Astrocyte (in vitro differentiated cells and primary cell): ENCODE data around the gene PCDHB11. TPM values are rescaled to one million over a fixed set of nuclear protein-coding genes. Genes with fewer than 3 reads are reported as not detected.
"Not testable (repeated sequence)": the region's sequence is repeated elsewhere in the genome, so short reads cannot be mapped to it uniquely, and the experiment has no call there.

ENCODE experiments used
- DNase-seq: peaks from one replicate; pipeline ENCODE4 v3.0.0-alpha.2; 2010; ENCODE audit warnings: low read depth
- FAIRE-seq: peaks from 2 replicates; lab custom pipeline; 2011; peaks lifted over from hg19 to GRCh38; lab: Jason Lieb, UNC
- H2AFZ ChIP-seq: 2 replicates; pipeline ENCODE4 v1.6.0; 2012; ENCODE audit warnings: low read depth, low read length, inconsistent platforms
- H3K27ac ChIP-seq: 2 replicates; pipeline ENCODE4 v1.5.1; 2011; ENCODE audit warnings: low read depth, low read length, inconsistent platforms
- H3K27me3 ChIP-seq: 2 replicates; pipeline ENCODE4 v1.6.0; 2011; ENCODE audit warnings: low read length, inconsistent platforms; ENCODE audit not compliant: insufficient read depth
- H3K36me3 ChIP-seq: 2 replicates; pipeline ENCODE4 v1.5.1; 2011; ENCODE audit warnings: low read length, inconsistent platforms; ENCODE audit not compliant: insufficient read depth
- H3K4me1 ChIP-seq: 2 replicates; pipeline ENCODE4 v1.5.1; 2011; ENCODE audit warnings: low read length, inconsistent platforms; ENCODE audit not compliant: insufficient read depth
- H3K4me2 ChIP-seq: 2 replicates; pipeline ENCODE4 v1.6.0; 2012; ENCODE audit warnings: low read length, inconsistent platforms
- H3K4me3 ChIP-seq: 2 replicates; pipeline ENCODE4 v1.5.1; 2011; ENCODE audit warnings: low read depth, mild to moderate bottlenecking, low read length, inconsistent platforms; ENCODE audit not compliant: insufficient read depth
- H3K79me2 ChIP-seq: 2 replicates; pipeline ENCODE4 v1.6.0; 2012; ENCODE audit warnings: mild to moderate bottlenecking, low read length, inconsistent platforms; ENCODE audit not compliant: insufficient read depth
- H3K9ac ChIP-seq: 2 replicates; pipeline ENCODE4 v1.6.0; 2012; ENCODE audit warnings: mild to moderate bottlenecking, low read length, inconsistent platforms
- H3K9me3 ChIP-seq: 2 replicates; pipeline ENCODE4 v1.5.1; 2012; ENCODE audit warnings: low read depth, mild to moderate bottlenecking, low read length, inconsistent platforms; ENCODE audit not compliant: insufficient read depth
- H4K20me1 ChIP-seq: 2 replicates; pipeline ENCODE4 v1.6.0; 2012; ENCODE audit warnings: low read length, inconsistent platforms; ENCODE audit not compliant: insufficient read depth
- H3K27ac Mint-ChIP-seq: one replicate; pipeline ENCODE4 v1.8.0; 2021; ENCODE audit warnings: mild to moderate bottlenecking, mixed read lengths; ENCODE audit not compliant: unreplicated experiment
- H3K27me3 Mint-ChIP-seq: one replicate; pipeline ENCODE4 v1.8.0; 2021; ENCODE audit warnings: low read depth, mixed read lengths; ENCODE audit not compliant: unreplicated experiment
- H3K36me3 Mint-ChIP-seq: one replicate; pipeline ENCODE4 v1.8.0; 2021; ENCODE audit warnings: low read depth, mixed read lengths; ENCODE audit not compliant: unreplicated experiment
- H3K4me1 Mint-ChIP-seq: one replicate; pipeline ENCODE4 v1.8.0; 2021; ENCODE audit warnings: low read depth, mixed read lengths; ENCODE audit not compliant: unreplicated experiment
- H3K4me3 Mint-ChIP-seq: one replicate; pipeline ENCODE4 v1.8.0; 2021; ENCODE audit warnings: mild to moderate bottlenecking, moderate library complexity, mixed read lengths; ENCODE audit not compliant: unreplicated experiment
- H3K9me3 Mint-ChIP-seq: one replicate; pipeline ENCODE4 v1.8.0; 2021; ENCODE audit warnings: mild to moderate bottlenecking, mixed read lengths; ENCODE audit not compliant: unreplicated experiment
- EZH2 ChIP-seq: IDR thresholded peaks from 2 replicates; pipeline ENCODE4 v1.6.1; 2012; ENCODE audit warnings: mild to moderate bottlenecking, low read length, inconsistent platforms; ENCODE audit not compliant: insufficient read depth
- total RNA-seq: library from RNA; stranded (reverse); gene quantifications from 2 replicates; pipeline ENCODE4 v1.2.1, GENCODE V29; 2021
- TF ChIP-seq, protein P1 (sequence below): IDR thresholded peaks from 2 replicates; pipeline ENCODE4 v1.5.1; 2011; ENCODE audit warnings: low read depth, mild to moderate bottlenecking, inconsistent platforms, low read length, moderate library complexity; ENCODE audit not compliant: insufficient read depth

PCDHB11 gene
- total RNA-seq, 1 donor from 2014 or later: 2.1 TPM

DNA sequence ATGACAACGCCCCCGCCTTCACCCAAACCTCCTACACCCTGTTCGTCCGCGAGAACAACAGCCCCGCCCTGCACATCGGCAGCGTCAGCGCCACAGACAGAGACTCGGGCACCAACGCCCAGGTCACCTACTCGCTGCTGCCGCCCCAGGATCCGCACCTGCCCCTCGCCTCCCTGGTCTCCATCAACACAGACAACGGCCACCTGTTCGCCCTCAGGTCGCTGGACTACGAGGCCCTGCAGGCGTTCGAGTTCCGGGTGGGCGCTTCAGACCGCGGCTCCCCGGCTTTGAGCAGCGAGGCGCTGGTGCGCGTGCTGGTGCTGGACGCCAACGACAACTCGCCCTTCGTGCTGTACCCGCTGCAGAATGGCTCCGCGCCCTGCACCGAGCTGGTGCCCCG, 20.1 kb upstream of the PCDHB11 start:
- not testable (repeated sequence) for H3K27ac Mint-ChIP-seq, H3K4me1 Mint-ChIP-seq, H2AFZ ChIP-seq

DNA sequence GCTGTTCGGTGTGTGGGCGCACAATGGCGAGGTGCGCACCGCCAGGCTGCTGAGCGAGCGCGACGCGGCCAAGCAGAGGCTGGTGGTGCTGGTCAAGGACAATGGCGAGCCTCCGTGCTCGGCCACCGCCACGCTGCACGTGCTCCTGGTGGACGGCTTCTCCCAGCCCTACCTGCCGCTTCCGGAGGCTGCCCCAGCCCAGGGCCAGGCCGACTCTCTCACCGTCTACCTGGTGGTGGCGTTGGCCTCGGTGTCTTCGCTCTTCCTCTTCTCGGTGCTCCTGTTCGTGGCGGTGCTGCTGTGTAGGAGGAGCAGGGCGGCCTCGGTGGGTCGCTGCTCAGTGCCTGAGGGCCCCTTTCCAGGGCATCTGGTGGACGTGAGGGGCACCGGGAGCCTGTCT, 19.6 kb upstream of the PCDHB11 start:
- not testable (repeated sequence) for H3K4me2 ChIP-seq, H3K27ac Mint-ChIP-seq, H3K4me3 Mint-ChIP-seq, H4K20me1 ChIP-seq, H3K4me1 ChIP-seq, H3K27me3 ChIP-seq, DNase-seq, H2AFZ ChIP-seq, H3K4me1 Mint-ChIP-seq, H3K27ac ChIP-seq, H3K79me2 ChIP-seq, H3K4me3 ChIP-seq, H3K27me3 Mint-ChIP-seq, H3K36me3 ChIP-seq, H3K9ac ChIP-seq, FAIRE-seq
- H3K9me3 ChIP-seq: peaks cover 17% of the 10 kb centered on the region
- Mint-ChIP-seq H3K9me3 (peaks cover 11% of the 10 kb centered on the region), H3K36me3 (peaks cover 13% of the 10 kb centered on the region)

More for the DNA sequence above, 20.1 kb upstream of the PCDHB11 start:
- not testable (repeated sequence) for H3K9ac ChIP-seq, H3K27me3 Mint-ChIP-seq, H3K4me3 Mint-ChIP-seq, H4K20me1 ChIP-seq, H3K27me3 ChIP-seq, FAIRE-seq, H3K27ac ChIP-seq, H3K4me1 ChIP-seq, H3K4me3 ChIP-seq, DNase-seq, H3K79me2 ChIP-seq, H3K4me2 ChIP-seq, H3K36me3 ChIP-seq
- H3K9me3 ChIP-seq: peaks cover 20% of the 10 kb centered on the region
- peaks cover 10% of the 10 kb centered on the region for H3K36me3 Mint-ChIP-seq
- H3K9me3 Mint-ChIP-seq: peaks cover 13% of the 10 kb centered on the region

DNA sequence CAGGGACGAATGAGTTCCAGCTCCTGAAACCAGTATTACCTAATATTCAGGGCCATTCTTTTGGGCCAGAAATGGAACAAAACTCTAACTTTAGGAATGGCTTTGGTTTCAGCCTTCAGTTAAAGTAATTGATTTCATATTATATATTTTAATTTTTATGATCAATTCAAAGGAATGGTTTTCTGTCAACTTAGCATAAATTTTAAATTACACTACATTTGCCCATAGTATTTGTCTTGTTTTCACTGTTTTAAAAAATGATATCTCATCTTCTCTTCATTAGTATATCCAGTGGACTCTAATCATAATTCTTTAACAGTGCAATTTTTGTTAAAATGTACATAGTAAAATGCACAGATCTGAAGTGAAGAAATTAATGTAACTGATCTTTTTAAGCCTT, 19.1 kb upstream of the PCDHB11 start:
- H3K36me3 ChIP-seq: no peaks in the 10 kb centered on the region
- FAIRE-seq: no peak
- no peak overlapping the region for H3K4me2 ChIP-seq
- H3K4me1 Mint-ChIP-seq: no peaks in the 10 kb centered on the region
- DNase-seq: no peak
- no peak overlapping the region for H3K27ac ChIP-seq
- peaks cover 8% of the 10 kb centered on the region for H3K9me3 Mint-ChIP-seq
- H3K27me3 ChIP-seq: no peaks in the 10 kb centered on the region
- peaks cover 11% of the 10 kb centered on the region for H3K36me3 Mint-ChIP-seq
- no peaks in the 10 kb centered on the region for H4K20me1 ChIP-seq
- peaks cover 14% of the 10 kb centered on the region for H3K9me3 ChIP-seq
- no peaks in the 10 kb centered on the region for H3K27me3 Mint-ChIP-seq
- no peak overlapping the region for H3K27ac Mint-ChIP-seq
- no peak overlapping the region for H3K4me3 Mint-ChIP-seq
- no peak for TF ChIP-seq EZH2
- TF ChIP-seq, protein P1, sequence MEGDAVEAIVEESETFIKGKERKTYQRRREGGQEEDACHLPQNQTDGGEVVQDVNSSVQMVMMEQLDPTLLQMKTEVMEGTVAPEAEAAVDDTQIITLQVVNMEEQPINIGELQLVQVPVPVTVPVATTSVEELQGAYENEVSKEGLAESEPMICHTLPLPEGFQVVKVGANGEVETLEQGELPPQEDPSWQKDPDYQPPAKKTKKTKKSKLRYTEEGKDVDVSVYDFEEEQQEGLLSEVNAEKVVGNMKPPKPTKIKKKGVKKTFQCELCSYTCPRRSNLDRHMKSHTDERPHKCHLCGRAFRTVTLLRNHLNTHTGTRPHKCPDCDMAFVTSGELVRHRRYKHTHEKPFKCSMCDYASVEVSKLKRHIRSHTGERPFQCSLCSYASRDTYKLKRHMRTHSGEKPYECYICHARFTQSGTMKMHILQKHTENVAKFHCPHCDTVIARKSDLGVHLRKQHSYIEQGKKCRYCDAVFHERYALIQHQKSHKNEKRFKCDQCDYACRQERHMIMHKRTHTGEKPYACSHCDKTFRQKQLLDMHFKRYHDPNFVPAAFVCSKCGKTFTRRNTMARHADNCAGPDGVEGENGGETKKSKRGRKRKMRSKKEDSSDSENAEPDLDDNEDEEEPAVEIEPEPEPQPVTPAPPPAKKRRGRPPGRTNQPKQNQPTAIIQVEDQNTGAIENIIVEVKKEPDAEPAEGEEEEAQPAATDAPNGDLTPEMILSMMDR: no peak
- no peak overlapping the region for H3K4me3 ChIP-seq
- no peaks in the 10 kb centered on the region for H3K79me2 ChIP-seq
- H3K4me1 ChIP-seq: no peaks in the 10 kb centered on the region
- no peak overlapping the region for H3K9ac ChIP-seq
- H2AFZ ChIP-seq: no peak overlapping the region
